Epithelial cell of esophagus (primary cell): Measurements from ENCODE around the gene SMTN.
A peak's percentile ranks its signal among the peaks of the same experiment; 100 is the strongest.

Experiments used
- DNase-seq: peaks from one replicate; pipeline ENCODE4 v3.0.0; 2010; ENCODE audit warnings: low read depth
- H3K4me3 ChIP-seq: 2 replicates; pipeline ENCODE4 v1.5.1; 2011; ENCODE audit warnings: mild to moderate bottlenecking, low read length, control low read depth
- CTCF ChIP-seq: IDR thresholded peaks from 2 replicates; pipeline ENCODE4 v1.5.1; 2011; ENCODE audit warnings: low read depth, mild to moderate bottlenecking, low read length, control low read depth, inconsistent platforms; ENCODE audit not compliant: insufficient read depth; ENCODE audit errors: missing control alignments

Gene SMTN

GRCh38 chr22:31098632-31099110 is 17.6 kb downstream of the SMTN start:
- TF ChIP-seq CTCF, result no peak
- no peak overlapping the region for H3K4me3 ChIP-seq
- DNase-seq, result no peak

- H3K4me3 ChIP-seq, result no peak overlapping the region
- no peak for DNase-seq
- no peak for TF ChIP-seq CTCF
Measured at GRCh38 chr22:31099386-31099785, 18.3 kb downstream of the SMTN start.

- TF ChIP-seq CTCF, result no peak
- no peak overlapping the region for H3K4me3 ChIP-seq
- DNase-seq, result no peak
Measured at GRCh38 chr22:31099841-31100761, 19.0 kb downstream of the SMTN start.

GRCh38 chr22:31100762-31101525 is 19.8 kb downstream of the SMTN start:
- no peak for DNase-seq
- no peak overlapping the region for H3K4me3 ChIP-seq
- no peak for TF ChIP-seq CTCF

- TF ChIP-seq CTCF, result no peak
- no peak overlapping the region for H3K4me3 ChIP-seq
- peak; percentile 80 for DNase-seq
Measured at GRCh38 chr22:31102441-31103081, 21.4 kb downstream of the SMTN start.

- TF ChIP-seq CTCF, result no peak
- no peak overlapping the region for H3K4me3 ChIP-seq
- DNase-seq, result no peak
Measured at GRCh38 chr22:31103111-31103510, 22.0 kb downstream of the SMTN start.
